Adrenal gland (tissue), 5 donors: ENCODE measurements around the gene SMCR8.

Experiments
- CTCF ChIP-seq, 6 experiments: fragments of 450-650 bp in 4 of 6; fragments of 200-600 bp in 2 of 6; sonication (generic) in 1 of 6; IDR thresholded peaks; 1 replicate in 5 of 6; 2 replicates in 1 of 6; pipeline versions ENCODE4 v1.5.1 to v1.8.0; 2016 to 2021; ENCODE audit warnings: antibody characterized with exemption in 6 of 6, mild to moderate bottlenecking in 2 of 6, moderate library complexity in 1 of 6
- POLR2A ChIP-seq, 2 donors: fragments of 450-650 bp; IDR thresholded peaks; one replicate each; pipeline ENCODE4 v1.6.1; 2017; ENCODE audit warnings: antibody characterized with exemption in 2 of 2, mild to moderate bottlenecking in 2 of 2, moderate library complexity in 1 of 2
- donor health status: DM: no; HTN: no; CAD: no.

- TF ChIP-seq POLR2A (IDR thresholded peaks at IDR 0.05) (no peak), CTCF (IDR thresholded peaks at IDR 0.05) (no peak)
Measured at GRCh38 chr17:18370761-18371160, 55.7 kb downstream of the SMCR8 start.
